HUES64 (cell line): Measurements from ENCODE around the gene NKAIN2.
"Not testable (repeated sequence)": the region's sequence is repeated elsewhere in the genome, so short reads cannot be mapped to it uniquely, and the experiment has no call there.

Experiments
- H3K27ac ChIP-seq: 2 replicates; pipeline ENCODE4 v1.7.0; 2013; ENCODE audit warnings: low read depth, low read length, inconsistent platforms
- H3K27me3 ChIP-seq: 2 replicates; pipeline ENCODE4 v1.6.1; 2013; ENCODE audit warnings: mild to moderate bottlenecking, low read length; ENCODE audit not compliant: insufficient read depth
- H3K36me3 ChIP-seq: 2 replicates; pipeline ENCODE4 v1.6.1; 2013; ENCODE audit warnings: mild to moderate bottlenecking, low read length; ENCODE audit not compliant: insufficient read depth
- H3K4me1 ChIP-seq: 2 replicates; pipeline ENCODE4 v1.6.1; 2013; ENCODE audit warnings: mild to moderate bottlenecking, low read length, moderate library complexity; ENCODE audit not compliant: insufficient read depth
- H3K4me3 ChIP-seq: 2 replicates; pipeline ENCODE4 v1.5.1; 2013; ENCODE audit warnings: mild to moderate bottlenecking, low read length, moderate library complexity
- H3K9ac ChIP-seq: 2 replicates; pipeline ENCODE4 v1.6.1; 2013; ENCODE audit warnings: mild to moderate bottlenecking, low read depth, low read length
- H3K9me3 ChIP-seq: 2 replicates; pipeline ENCODE4 v1.6.1; 2013; ENCODE audit warnings: low read depth, low read length; ENCODE audit not compliant: insufficient read depth
- whole genome bisulfite sequencing: fragments of 150-250, 120-280 bp; methylation state at CpG from one replicate; pipeline ENCODE4 v1.1.7; 2013; ENCODE audit warnings: missing lambda C conversion rate; 5-methylcytosine and 5-hydroxymethylcytosine counted together

The NKAIN2 gene

DNA sequence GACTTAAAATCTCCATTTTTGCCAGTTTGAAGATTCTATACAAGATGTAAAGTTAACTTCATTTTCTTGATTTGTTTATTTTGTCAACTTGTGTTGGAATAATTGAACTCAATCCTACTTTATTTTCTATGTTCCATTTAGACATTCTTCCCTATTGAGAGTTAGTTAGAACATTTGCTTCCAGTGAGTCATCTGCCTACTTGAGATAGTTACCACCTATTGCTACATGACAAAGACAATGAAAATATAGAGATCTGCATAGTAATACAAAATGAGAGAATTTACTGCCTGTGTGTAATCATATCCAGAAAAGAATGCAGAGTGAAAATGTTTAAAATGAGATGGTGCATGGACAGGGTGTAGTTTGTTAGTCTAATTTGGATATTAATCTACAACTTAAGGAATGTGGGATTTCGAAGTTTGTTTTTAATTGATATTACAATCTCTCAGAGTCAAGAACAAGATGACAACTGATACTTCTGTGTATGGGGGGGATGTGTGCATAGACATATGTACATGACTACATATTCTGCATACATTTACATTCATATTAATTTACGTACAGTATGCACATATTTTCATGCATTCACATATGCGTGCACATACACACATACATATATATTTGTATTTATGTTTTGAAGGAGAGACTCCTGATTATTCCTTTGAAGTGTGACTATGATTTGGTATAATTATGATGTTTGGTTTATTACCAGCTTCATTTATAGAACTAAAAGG, 420.1 kb downstream of the NKAIN2 start:
- Histone ChIP-seq H3K27ac (no peak overlapping the region), H3K4me3 (no peak overlapping the region), H3K27me3 (no peaks in the 10 kb centered on the region), H3K9ac (no peak overlapping the region), H3K9me3 (no peaks in the 10 kb centered on the region), H3K4me1 (peaks cover 13% of the 10 kb centered on the region; the same call in 1 of the 2 replicates), H3K36me3 (no peaks in the 10 kb centered on the region)
- WGBS = no CpG with 5 or more reads among the region's 3 CpGs

DNA sequence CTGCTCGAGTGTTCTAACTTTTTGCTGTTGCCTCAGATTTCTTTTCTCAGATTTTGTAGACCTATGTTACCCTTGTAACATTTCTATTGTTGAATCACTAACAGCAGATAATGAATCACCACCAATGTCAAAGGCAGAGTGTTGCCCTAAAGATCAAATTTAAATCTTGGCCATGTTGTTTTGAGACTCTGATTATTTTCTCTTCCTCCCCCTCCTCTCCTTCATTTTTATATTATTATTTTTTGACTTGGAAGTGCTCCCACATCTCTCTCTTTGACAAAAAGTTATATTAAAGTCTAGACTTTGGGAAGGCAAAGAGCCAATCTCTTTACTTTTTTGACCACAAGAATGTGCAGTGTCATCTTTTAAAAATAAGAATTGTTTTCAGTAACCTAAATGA, 422.7 kb downstream of the NKAIN2 start:
- Histone ChIP-seq H3K4me1 (peaks cover 13% of the 10 kb centered on the region; the same call in 1 of the 2 replicates), H3K36me3 (no peaks in the 10 kb centered on the region), H3K4me3 (no peak overlapping the region), H3K27me3 (no peaks in the 10 kb centered on the region), H3K9ac (no peak overlapping the region), H3K9me3 (0 out of 2 replicates have a peak, but pooled peaks cover 6% of the 10 kb centered on the region), H3K27ac (no peak overlapping the region; the same call in 1 of the 2 replicates)
- WGBS = 95% methylated on average over 1 of the region's 1 CpG

DNA sequence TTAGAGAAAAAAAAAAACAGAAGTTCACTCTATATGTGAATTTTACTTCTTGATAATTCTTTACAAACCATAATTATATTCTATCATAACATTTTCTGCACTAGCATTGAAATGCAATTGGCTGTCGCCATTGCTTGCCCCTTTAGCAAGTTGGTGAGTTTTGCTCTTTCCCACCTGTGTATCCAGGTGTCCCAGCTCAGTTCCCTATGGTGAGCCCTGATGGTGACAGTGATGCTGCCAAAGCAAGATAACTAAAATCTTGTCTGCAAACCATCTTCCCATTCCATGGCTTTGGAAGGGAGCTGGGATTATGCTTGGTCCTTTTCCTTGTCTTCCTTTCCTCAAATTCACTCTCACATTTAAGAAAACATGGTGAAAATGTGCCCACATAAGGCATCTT, 429.6 kb downstream of the NKAIN2 start:
- Histone ChIP-seq H3K27me3 (no peaks in the 10 kb centered on the region), H3K27ac (no peak overlapping the region), H3K9ac (no peak overlapping the region), H3K9me3 (0 out of 2 replicates have a peak, but pooled peaks cover 6% of the 10 kb centered on the region), H3K36me3 (no peaks in the 10 kb centered on the region), H3K4me3 (no peak overlapping the region), H3K4me1 (no peaks in the 10 kb centered on the region)
- whole genome bisulfite sequencing = 94% methylated on average over 1 of the region's 1 CpG

DNA sequence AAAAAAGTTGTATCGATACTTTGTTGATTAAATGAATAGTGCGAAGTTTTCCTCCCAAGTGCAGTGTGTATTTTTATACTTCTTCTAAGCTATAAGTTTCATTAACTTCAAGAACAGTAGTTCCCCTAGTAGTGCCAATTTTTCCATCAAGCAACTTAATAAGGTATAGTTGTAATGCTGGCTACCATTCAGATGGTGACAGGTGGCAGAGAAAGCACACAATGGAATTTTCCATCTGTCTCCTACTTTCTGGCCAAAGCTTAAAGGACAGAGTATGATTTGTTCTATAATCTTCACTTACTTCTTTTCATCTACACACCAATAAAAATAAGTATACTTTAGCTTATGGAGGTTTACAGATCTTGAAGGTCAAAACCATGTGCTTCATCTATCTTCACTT, 431.1 kb downstream of the NKAIN2 start:
- H3K4me3 ChIP-seq = no peak overlapping the region
- no peak overlapping the region for H3K9ac ChIP-seq
- no peaks in the 10 kb centered on the region for H3K9me3 ChIP-seq
- no peaks in the 10 kb centered on the region for H3K4me1 ChIP-seq
- WGBS = no CpG with 5 or more reads among the region's 2 CpGs
- no peaks in the 10 kb centered on the region for H3K36me3 ChIP-seq
- no peak overlapping the region for H3K27ac ChIP-seq
- H3K27me3 ChIP-seq = no peaks in the 10 kb centered on the region

DNA sequence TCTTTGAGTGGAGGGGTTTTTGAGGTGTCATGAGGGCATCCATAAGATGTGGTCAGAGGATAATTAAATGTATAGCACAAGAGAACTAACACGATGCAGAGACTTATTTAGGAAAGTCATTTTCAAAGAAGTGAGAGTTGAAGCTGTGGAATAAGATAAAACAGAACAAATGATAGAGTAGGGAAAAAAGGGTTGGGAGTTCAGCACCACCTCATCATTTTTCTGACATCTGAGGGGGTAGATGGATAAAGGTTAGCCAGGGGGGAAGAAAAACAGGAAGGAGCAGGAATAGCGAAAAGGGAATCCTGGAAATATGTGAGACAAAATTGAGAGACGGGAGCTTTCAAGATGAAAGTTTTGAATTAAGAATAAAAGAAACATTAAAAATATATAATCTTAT, 434.2 kb downstream of the NKAIN2 start:
- Histone ChIP-seq H3K27ac (no peak overlapping the region), H3K4me1 (no peaks in the 10 kb centered on the region), H3K9me3 (no peaks in the 10 kb centered on the region), H3K27me3 (no peaks in the 10 kb centered on the region), H3K4me3 (no peak overlapping the region), H3K9ac (no peak overlapping the region), H3K36me3 (no peaks in the 10 kb centered on the region)
- WGBS = 100% methylated on average over 2 of the region's 3 CpGs

DNA sequence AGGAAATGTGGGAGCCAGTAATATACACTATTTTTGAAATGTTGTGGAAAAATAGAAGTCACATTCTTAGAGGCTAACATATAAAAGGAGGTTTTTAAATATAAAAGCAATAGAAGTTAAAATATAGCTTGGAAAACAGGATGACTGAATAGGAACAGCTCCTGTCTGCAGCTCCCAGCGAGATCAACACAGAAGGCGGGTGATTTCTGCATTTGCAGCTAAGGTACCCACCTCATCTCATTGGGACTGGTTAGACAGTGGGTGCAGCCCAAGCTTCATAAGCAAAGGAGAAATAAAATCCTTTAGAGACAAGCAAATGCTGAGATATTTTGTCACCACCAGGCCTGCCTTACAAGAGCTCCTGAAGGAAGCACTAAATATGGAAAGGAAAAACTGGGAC, 434.7 kb downstream of the NKAIN2 start:
- not testable (repeated sequence) for H3K36me3 ChIP-seq, H3K4me3 ChIP-seq, H3K27me3 ChIP-seq, H3K27ac ChIP-seq, H3K4me1 ChIP-seq, H3K9ac ChIP-seq, H3K9me3 ChIP-seq
- WGBS = 83% methylated on average over 2 of the region's 2 CpGs

DNA sequence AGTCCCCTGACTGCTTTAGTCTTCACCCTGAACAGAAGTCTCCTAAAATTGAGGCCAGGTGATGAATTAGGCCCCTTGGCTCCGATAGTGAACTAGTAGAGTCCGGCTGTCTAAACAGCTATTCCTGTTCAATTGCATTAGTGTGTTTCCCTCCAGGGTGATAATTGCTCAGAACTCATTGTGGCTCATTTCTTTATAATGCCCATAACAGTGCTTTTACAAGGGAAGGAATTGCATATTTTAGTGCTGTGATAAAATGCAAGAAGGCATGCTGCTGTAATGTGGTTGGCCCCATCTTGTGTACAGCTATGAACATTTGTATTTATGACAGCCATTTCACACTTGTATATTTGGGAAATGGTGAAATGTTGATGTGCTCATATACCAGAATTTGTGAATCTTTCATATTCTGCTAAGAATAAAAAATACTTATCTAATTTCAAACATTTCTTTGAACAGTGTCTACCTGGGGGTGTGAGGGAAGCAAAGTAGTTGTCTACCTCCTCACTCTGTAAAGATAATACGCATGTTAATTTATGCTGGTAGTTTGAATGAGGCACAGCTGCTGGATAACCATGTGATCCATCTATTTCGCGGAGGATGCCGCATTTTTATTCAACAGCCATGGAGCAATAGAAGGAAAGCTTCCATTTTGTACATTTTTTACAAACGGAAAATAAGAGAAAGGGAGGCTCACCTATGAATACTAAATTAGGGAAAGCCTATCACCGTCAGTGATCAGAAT, 451.4 kb downstream of the NKAIN2 start:
- Histone ChIP-seq H3K4me1 (no peaks in the 10 kb centered on the region), H3K27ac (no peak overlapping the region), H3K4me3 (no peak overlapping the region), H3K9ac (no peak overlapping the region), H3K9me3 (no peaks in the 10 kb centered on the region), H3K27me3 (no peaks in the 10 kb centered on the region), H3K36me3 (no peaks in the 10 kb centered on the region)
- WGBS = 95% methylated on average over 8 of the region's 8 CpGs

DNA sequence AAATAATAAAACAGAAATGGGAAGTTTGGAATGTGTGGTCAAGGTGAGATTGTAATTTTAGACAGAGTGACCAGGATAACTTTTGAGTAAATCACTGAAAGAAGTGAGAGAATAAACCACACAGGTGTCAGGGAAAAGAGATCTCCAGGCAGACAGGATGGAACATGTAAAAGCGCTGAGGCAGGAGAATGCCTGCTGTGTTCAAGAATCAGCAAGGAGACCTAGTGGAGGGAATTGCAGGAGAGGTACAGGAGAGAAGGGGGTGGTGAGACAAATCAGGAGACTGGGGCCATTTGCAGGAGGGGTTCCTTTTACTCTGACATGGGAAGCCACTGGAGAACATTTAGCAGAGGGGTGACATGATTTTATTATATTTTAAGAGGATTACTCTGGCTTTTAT, 456.7 kb downstream of the NKAIN2 start:
- Histone ChIP-seq H3K36me3 (no peaks in the 10 kb centered on the region), H3K27ac (no peak overlapping the region), H3K9me3 (no peaks in the 10 kb centered on the region), H3K4me3 (no peak overlapping the region), H3K9ac (no peak overlapping the region), H3K27me3 (no peaks in the 10 kb centered on the region), H3K4me1 (no peaks in the 10 kb centered on the region)
- WGBS = 71% methylated on average over 1 of the region's 1 CpG

DNA sequence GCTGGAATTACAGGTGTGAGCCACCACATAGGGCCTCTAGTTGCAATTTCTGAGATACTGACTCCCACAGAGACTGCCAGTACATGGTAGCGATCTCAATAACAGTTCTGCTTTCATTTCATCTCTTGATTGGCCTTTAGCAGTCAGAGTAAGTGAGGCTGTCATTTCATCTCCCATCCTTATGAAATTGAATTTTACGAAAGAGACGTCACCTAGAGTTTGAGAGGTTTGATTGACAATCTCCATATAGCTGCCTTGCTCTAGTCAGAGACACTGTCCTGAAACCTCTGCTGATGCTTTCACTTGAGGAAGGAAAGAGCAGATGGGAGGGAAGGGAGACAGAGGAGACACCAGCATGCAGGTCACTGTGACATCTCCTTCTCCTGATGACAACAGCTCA, 466.1 kb downstream of the NKAIN2 start:
- Histone ChIP-seq H3K9ac (no peak overlapping the region), H3K27ac (no peak overlapping the region), H3K4me3 (no peak overlapping the region), H3K9me3 (no peaks in the 10 kb centered on the region; the same call in 1 of the 2 replicates), H3K4me1 (no peaks in the 10 kb centered on the region), H3K27me3 (no peaks in the 10 kb centered on the region), H3K36me3 (no peaks in the 10 kb centered on the region)
- 94% methylated on average over 3 of the region's 3 CpGs for WGBS

DNA sequence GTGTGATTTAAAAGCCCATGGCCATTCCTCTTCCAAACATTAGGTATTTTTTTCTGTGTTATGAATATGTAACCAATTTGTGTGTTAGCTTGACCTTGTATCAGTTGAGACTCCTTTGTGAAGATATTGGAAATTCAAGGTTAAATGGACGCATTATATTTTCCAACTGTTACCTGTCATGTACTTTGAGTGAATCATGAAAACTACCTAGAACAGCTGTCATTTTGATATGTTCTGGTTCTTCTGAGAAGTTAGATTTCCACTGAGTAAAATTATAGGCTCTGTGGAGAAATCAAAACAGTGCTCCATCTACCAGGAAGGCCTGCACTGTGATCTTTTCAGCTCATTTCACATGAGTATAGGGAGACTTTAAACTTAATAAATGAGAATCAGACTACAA, 470.0 kb downstream of the NKAIN2 start:
- 83% methylated on average over 1 of the region's 1 CpG for WGBS
- no peaks in the 10 kb centered on the region; the same call in 1 of the 2 replicates for H3K9me3 ChIP-seq
- H3K27ac ChIP-seq = no peak overlapping the region

DNA sequence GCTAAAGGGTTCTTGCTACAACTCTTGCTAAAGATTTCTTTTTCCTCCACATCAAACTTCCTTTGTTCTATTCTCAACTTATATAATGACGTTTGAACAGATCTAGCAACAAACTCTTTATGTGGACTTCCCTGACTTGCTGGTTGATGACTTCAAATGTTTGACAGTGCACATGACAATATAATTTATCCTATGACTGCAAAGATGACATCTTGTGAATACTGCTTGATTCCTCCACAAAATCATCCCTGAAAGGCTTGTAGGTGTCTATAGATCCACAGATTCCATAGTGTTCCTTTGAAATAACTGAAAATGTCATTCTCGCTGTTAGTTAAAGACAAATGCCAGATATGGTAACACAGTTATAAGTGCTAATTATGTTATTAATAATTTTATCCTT, 478.9 kb downstream of the NKAIN2 start:
- no peaks in the 10 kb centered on the region for H3K36me3 ChIP-seq
- no peaks in the 10 kb centered on the region for H3K4me1 ChIP-seq
- H3K4me3 ChIP-seq = no peak overlapping the region
- H3K9me3 ChIP-seq = no peaks in the 10 kb centered on the region
- H3K9ac ChIP-seq = no peak overlapping the region
- H3K27ac ChIP-seq = no peak overlapping the region
- WGBS = 87% methylated on average over 2 of the region's 2 CpGs
- H3K27me3 ChIP-seq = no peaks in the 10 kb centered on the region

More for the DNA sequence above, 470.0 kb downstream of the NKAIN2 start:
- Histone ChIP-seq H3K9ac (no peak overlapping the region), H3K4me3 (no peak overlapping the region), H3K4me1 (no peaks in the 10 kb centered on the region), H3K36me3 (no peaks in the 10 kb centered on the region), H3K27me3 (no peaks in the 10 kb centered on the region)
